NCI-H1105 treated with DMSO at 0.1 percent for 48 hours (cell line): ENCODE measurements around the gene RBM43.
"Not testable (repeated sequence)": the region's sequence is repeated elsewhere in the genome, so short reads cannot be mapped to it uniquely, and the experiment has no call there.

ENCODE experiments used
- DNase-seq: peaks from one replicate; lab custom pipeline; 2025; lab: John Stamatoyannopoulos, UW

The RBM43 gene

DNA sequence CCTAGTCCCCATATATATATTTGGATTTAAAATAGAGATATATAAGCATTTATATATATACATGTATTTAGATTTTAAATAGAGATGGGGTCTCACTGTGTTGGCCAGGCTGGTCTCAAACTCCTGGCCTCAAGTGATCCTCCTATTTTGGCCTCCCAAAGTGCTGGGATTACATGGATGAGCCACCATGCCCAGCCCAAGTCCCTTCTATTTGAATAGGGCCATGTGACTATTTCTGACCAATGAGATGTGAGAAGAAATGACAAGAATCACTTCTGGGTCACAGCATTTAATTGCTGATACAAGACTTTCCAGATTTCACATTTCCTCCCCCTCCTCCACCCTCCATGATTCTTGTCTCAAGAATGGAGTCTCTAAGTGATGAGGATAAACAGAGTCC lies 6.4 kb upstream of the RBM43 start:
- DNase-seq: no peak

DNA sequence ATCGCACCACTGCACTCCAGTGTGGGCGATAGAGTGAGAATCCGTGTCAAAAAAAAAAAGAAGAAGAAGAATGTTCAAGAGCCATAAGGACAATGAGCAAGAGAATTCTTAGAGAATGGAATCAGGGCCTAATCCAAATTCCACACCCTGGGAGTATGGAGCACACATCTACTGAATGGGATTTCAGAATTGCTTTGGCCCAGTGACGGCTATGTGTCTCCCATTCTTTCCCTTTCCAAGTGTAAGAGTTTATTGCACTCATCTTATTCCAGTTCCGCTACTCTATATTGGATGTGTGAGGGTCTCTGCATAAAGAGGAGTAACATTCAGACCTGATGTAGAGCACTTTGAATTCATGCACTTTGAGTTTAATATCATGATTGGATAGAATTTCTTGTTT lies 5.9 kb upstream of the RBM43 start:
- no peak for DNase-seq

DNA sequence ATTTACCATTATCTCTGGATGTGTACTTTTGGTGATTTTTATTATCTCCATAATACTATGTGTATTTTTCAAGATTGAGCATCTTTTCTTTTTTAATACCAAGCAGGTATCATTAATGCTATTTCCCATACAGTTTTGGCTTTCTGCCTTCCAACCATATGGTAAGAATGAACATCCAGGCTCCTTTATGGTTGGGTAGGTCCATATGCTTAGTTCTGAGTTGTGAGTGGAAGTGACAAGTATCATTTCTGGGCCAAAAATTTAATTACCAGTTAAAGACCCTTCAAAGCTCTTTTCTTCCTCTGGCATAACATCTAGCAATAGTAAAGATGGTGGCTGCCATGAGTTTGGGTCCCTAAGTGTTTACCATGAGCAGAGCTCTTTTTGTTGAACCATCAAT lies 4.3 kb upstream of the RBM43 start:
- no peak for DNase-seq

DNA sequence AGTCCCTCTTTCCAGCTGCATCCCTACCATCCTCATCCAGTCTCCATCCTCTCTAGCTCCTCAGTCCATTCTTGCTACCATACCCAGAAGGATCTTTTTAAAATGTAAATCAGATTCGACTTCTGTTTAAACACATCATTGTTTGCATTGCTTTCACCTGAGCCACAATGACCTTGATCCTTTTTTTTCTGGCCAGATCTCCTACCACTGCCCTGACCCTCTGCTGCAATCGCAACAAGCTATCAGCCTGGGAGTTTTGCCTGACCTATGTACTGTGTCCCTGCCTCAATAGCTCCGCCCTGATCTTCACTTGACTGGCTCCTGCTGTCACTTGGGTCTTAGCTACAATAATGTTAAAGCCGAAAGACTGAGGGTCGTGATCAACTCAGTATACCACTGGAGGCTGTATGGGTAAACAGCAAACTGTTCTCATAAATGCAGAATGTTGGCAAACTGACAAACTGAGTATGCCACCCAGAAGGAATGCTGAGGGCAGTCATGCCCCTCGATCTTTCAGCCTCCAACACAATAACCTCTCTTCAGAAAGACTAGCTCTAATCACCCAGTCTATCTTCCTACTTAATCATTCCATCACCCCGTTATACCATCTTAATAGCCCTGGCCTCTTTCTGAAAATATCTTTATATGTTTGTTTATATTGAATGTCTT lies 2.6 kb upstream of the RBM43 start:
- no peak for DNase-seq

DNA sequence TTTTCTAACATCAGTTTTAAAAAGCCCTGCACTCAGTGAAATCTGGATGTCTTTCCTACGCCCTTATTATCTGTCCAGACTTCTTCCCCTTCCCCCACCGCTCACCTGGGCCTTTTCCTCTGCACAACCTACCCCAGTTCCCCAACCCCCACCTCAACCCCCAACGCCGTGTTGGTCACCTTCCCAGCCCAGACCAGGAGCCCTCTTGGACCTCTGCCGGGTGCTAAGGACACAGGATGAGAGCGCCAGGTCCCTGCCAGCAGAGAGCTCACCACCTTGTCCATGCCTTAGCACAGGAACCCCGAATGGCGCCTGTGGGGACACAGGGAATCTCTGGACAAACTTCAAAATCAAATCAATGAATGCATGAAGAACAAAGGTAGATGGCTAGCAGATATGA lies 966 bp upstream of the RBM43 start:
- DNase-seq: no peak

DNA sequence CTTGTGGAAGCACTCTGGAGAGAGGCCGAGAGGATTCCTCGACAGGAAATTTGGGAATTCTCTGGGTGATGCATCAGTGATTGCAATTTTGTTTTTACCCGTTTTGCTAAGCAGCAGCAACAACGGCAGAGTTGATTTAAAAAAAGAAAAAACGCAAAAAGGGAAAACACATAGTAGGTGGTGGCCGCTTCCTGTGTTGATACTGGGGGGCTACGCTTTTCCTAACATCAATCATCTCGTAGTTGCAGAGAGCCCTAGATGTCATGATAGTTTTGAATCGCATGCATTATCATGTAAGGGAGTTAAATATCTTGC lies 271 bp upstream of the RBM43 start:
- DNase-seq: no peak

DNA sequence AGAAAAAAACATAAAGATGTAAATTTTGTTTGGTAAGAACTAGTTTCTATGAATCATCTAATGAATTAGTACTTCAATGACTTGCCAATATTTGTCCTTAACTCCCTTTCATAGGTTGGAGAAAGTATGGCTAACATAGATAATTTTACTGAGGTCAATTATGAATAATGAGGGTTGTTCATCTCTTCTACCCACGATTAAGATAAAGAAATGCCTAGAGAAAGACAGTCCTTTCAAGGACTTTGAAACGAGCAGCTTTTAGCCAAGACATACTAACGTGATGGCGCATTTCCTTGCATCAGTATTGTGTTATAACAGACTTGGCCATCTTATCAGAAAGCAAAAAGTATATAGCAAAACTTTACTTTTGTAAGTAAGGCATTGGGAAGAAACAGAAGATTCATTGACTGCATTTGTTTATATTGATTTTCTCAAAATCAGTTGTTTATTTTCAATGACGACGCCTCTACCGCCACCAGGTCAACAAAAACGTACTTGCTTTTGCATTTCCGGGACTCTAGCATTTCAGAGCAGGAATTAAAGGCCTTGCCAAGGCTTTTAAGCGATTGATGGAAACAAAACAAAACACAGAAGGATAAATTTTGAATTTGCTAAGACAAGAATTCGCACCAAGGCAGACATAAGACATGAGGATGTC lies 961 bp downstream of the RBM43 start:
- DNase-seq: peak; percentile 42

DNA sequence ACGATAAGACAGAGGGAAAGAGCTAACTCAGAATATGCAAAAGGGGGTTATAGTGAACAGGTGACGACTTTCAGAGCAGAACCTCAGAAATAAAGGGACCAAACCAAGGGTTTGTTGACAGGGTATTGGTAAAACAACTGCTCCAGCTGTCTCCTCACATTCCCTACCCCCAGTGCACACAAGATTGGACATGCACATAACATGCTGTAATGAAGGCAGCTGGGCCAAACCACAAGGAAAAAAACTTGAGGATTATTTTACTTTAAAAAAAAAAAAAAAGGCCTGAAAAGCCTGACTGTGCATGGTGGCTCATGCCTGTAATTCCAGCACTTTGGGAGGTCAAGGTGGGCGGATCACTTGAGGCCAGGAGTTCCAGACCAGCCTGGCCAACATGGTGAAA lies 3.5 kb downstream of the RBM43 start:
- no peak for DNase-seq

DNA sequence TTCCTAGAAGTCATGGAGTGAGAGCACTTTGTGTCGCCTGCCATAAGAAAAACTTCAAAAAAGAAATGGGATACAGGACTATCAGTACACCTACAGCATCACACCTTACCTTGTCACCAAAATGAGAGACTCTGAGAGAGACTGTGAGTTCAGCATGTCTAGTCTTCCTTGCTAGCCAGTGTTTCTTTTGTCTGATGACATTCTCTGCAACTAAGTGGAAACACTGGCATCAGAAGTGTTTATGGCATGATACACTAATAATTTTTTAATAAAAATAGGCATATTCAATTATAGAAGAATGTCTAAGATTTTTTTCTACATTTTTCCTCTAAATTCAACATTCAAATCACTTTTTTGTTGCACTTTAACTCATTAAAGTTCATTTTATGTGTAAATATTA lies 9.0 kb downstream of the RBM43 start:
- DNase-seq: no peak

DNA sequence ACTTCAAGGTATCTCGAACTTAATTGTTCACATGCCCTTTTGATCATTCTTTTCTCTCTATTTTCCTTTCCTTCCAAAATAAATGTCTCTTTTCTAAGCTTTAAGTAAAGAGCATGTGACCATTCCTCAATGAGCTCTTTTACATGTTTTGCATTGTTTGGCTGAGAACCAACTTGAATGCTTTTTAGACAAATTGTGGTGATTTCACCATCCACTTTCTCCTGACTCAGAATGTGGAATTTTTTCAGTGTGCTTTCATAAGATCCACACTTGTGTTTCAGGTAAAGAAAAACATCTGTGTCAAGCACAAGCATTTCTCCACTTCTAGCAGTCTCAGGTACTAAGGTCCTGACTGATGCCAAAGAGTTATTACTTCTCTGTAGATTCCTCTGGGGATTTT lies 10.7 kb downstream of the RBM43 start:
- DNase-seq: no peak

DNA sequence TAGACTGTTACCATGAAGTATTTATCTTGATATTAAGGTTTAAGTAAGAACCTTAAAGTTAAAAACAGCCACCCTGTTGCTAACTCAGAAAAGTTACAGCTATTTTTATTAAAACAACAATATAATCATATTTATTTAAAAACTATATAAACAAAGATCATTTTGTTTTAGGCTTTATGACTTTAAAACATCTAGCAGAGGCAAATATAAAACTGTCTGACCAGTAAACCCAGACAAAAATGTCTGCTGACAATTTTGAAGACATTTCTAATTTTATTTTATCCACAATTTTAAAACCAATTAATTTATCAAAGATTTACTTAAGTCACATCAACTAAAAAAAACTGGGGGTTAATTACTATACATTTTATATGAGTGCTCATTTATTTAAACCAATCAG lies 14.2 kb downstream of the RBM43 start:
- no peak for DNase-seq

DNA sequence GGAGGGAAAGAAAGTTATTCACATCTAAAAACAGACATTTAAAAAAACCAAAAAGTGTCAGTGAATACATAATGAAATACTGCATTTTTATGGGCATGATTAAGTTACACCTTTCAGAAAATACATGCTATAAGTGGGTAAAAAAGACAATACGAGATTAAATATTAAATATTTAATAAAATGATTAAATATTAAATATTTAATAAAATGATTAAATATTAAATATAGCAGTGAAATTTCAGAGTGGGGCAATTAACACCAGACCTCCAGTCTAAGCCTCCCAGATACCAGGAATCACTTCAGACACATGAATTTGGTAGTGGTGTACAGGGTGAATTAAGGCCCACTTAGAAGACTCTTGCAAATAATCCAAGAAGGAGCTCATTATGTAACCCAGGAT lies 15.5 kb downstream of the RBM43 start:
- no peak for DNase-seq

DNA sequence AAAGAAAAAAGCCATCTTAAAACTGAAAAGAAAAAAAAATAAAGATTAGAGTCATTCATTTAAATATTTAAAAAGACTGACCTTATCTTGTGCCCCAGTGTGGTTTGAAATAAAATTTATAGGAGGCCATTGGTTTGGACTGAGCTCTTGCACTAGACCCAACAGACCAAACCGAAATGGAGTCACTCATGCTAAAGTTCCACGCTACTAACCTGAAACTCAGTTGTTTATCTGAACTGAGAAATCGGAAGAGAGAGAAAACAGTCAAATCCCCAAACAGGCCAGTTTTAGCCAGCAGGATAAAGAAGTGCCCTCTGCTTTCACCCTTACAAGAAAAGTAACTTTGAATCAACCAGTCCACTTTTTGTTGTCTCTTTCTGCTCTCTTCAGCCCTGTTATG lies 18.2 kb downstream of the RBM43 start:
- DNase-seq: no peak

DNA sequence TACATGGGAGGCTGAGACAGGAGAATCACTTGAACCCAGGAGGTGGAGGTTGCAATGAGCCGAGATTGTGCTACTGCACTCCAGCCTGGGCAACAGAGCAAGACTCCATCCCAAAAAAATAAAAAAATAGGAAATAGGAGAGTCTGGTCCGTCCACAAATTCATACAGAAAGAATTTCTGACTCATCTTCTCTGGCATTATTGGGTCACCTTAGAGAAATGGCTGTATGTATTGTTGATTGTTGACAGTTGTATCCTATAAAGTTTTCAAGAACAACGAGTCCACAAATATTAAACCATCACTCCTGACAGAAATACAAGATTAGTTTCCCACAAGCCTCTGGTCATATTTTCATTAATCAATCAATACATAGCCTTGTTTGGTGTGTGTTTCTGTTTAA lies 20.4 kb downstream of the RBM43 start:
- no peak for DNase-seq

DNA sequence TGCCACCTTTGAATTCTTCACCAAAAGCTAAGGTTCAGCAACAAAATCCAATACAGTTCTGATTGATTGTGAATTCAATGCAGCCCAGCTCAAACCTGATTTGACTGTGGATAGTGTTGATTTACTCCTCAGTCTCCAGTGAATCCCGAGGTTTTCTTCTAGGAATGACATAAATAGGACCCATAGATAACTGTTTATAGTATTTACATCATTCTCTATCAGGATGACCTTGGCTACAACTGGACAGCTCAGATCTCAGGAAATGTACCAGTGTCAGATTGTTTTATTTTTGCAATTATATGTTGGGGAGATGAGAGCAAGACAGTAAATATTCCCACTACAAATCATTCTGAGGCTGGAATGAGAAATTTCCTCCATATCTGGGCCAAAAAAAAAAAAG lies 21.2 kb downstream of the RBM43 start:
- no peak for DNase-seq

DNA sequence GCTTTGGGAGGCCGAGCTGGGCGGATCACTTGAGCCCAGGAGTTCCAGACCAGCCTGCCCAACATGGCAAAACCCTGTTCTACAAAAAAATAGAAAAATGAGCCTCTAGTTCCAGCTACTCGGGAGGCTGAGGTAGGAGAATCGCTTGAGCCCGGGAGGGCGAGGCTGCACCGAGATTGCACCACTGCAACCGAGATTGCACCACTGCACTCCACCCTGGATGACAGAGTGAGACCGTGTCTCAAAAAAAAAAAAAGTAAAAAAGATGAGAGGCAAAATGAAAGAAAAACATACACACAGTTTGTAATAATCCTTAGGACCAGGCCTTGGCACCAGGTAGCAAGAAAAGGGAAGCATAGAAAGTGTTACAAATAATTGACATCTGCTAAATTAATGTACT lies 22.0 kb downstream of the RBM43 start:
- no peak for DNase-seq

DNA sequence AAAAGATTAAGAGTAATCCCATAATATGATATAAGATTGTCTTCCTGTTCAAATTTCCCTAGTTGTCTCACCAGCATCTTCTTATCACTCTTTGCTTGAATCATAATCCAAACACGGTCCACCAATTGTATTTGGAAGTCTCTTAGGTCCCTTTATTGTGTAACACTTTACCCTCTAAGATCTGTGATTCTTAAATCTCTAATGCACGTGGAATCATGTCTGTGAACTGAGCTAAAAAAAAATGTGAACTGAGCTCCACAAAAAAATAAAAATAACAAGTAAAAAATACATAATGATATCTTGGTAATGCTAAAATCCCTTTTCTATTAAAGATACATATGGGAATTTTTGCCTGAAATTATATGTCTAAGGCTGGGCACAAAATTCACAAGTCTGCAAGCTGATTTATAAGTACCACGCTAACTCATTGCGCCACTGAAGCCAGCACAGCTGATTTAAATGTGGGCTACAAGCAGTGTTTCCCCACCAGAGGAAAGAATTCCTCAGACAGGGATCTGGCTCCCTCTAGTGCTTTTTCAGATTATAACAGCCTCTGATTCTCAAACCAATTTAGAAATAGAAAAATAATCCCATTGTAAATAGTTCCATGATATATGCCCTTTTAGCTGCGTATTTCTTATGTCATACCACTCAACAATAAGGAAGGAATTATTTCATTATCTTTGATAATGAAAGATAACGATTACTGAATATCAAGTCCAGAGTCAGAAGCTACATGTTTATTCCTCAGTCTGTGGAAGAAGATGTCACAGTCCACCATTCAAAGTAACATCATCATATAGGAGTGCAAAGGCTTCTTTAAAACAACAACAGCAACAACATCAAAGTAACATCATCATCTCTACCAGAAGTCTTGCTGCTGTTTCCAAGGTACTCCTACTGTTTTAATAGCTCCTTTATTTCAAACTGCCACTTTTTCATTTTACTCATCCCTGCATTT lies 22.9 kb downstream of the RBM43 start:
- peak; percentile 59 for DNase-seq

DNA sequence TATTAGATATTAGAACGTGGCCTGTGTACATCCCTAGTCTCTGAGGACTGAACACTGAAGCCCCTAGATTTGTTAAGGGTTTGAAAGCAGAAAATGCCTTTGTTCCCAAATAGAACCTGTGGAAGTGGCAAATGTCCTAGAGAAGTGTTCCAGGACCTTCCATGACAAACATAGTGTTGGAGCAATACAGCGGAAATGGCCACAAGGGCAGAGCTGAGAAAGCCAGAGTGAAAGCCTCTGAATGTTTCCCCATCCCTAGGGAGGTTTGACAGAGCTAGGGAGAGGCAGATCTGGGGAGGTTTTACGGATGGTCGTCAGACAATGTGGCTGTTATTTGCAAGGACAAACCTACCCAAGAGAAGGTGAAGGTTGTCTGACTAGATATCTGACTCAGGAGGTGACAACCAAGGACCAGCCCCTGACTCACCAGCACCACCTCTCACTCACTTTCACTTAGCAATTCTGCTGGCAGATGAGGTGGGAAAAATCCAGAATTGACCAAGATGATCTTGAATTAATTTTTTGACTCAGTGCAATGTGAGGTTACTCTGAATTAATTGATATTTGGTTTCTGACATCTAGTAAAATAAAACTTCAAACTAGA lies 24.1 kb downstream of the RBM43 start:
- DNase-seq: no peak

DNA sequence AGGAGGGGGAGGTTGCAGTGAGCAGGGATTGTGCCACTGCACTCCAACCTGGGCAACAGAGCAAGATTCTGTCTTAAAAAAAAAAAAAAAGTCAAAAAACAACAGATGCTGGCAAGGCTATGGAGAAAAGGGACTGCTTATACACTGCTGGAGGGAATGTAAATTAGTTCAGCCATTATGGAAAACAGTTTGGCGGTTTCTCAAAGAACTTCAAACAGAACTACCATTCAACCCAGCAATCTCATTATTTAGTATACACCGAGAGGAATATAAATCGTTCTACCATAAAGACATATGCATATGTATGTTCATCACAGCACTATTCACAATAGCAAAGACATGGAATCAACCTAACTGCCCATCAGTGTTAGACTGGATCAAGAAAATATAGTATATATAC lies 27.9 kb downstream of the RBM43 start:
- DNase-seq: not testable (repeated sequence)

DNA sequence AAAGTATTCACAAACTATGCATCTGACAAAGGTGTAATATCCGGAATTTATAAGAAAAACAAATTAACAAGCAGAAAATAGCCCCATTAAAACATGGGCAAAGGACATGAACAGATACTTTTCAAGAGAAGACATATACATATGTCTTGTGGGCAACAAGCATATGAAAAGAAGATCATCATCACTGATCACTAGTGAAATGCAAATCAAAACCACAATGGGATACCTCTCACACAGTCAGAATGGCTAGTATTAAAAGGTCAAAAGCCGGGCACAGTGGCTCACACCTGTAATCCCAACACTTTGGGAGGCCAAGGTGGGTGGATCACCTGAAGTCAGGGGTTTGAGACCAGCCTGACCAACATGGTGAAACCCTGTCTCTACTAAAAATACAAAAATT lies 28.4 kb downstream of the RBM43 start:
- not testable (repeated sequence) for DNase-seq

DNA sequence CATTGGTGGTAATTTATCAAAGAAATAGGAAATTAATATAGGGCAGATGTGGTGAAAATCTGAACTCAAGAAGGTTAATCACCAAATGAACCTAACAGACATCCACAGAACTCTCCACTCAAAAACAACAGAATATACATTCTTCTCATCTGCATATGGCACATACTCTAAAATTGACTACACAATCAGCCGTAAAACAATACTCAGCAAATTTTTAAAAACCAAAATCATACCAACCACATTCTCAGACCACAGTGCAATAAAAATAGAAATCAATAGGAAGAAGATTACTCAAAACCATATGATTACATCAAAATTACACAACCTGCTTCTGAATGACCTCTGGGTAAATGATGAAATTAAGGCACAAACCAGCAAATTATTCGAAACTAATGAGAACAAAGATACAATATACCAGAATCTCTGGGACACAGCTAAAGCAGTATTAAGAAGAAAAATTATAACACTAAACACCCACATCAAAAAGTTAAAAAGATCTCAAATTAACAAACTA lies 31.0 kb downstream of the RBM43 start:
- DNase-seq: no peak

DNA sequence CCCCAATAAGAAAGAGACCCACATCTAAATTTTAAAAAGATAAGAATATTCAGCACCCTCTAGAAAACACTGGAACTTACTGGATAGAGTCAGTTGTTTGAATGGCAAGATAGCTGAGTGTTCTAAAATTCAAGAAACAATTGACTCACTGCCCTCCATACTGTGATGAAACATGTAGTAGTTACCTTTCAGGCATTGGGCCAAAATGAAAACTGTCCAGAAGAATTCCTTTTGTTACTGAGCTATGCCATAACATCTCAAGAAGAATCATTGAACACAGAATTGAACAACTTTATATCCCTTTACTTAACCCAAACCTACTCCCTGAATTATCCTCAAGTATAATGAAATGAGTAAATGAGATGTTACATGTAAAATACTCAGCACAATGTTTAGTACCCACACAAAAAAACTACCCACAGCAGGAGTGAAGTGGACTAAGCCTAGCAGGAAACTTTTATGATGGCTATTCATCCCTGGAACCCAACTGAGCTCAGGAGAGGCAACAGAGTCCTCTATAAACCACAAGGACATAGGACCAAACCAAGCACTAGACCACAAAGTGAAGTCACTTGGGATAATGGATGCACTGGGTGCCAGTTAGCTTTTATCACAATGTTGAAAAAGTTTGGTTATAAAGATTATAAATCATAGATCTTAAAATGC lies 32.7 kb downstream of the RBM43 start:
- DNase-seq: no peak
